DOHH2 (cell line): ENCODE data around the gene NDUFA5.

ENCODE experiments used
- H3F3A ChIP-seq: fragments of 200-600 bp; sonication (generic), shearing (Covaris generic); 2 replicates; pipeline ENCODE4 v1.6.0; 2016; ENCODE audit warnings: antibody characterized with exemption, mild to moderate bottlenecking; ENCODE audit not compliant: control insufficient read depth, insufficient read depth
- H3K27ac ChIP-seq: fragments of 200-600 bp; sonication (generic); 2 replicates; pipeline ENCODE4 v1.5.1; 2014; ENCODE audit warnings: low read depth, mild to moderate bottlenecking, low read length, moderate library complexity
- H3K27me3 ChIP-seq: fragments of 200-600 bp; sonication (generic); 2 replicates; pipeline ENCODE4 v1.6.1; 2014; ENCODE audit warnings: mild to moderate bottlenecking, low read length, mixed read lengths; ENCODE audit not compliant: control insufficient read depth
- H3K36me3 ChIP-seq: fragments of 200-600 bp; sonication (generic); 2 replicates; pipeline ENCODE4 v1.6.1; 2014; ENCODE audit warnings: mild to moderate bottlenecking, low read length, moderate library complexity, mixed read lengths; ENCODE audit not compliant: control insufficient read depth
- H3K4me1 ChIP-seq: fragments of 200-600 bp; sonication (generic); 2 replicates; pipeline ENCODE4 v1.6.1; 2014; ENCODE audit warnings: mild to moderate bottlenecking, low read length, mixed read lengths; ENCODE audit not compliant: control insufficient read depth
- H3K4me2 ChIP-seq: fragments of 200-600 bp; sonication (generic); 2 replicates; pipeline ENCODE4 v1.6.0; 2014; ENCODE audit warnings: mild to moderate bottlenecking, low read length, moderate library complexity
- H3K4me3 ChIP-seq: fragments of 200-600 bp; sonication (generic); 2 replicates; pipeline ENCODE4 v1.5.1; 2014; ENCODE audit warnings: mild to moderate bottlenecking, low read length, mixed read lengths
- H3K79me2 ChIP-seq: fragments of 200-600 bp; sonication (generic); 2 replicates; pipeline ENCODE4 v1.6.1; 2014; ENCODE audit warnings: mild to moderate bottlenecking, low read length, mixed read lengths; ENCODE audit not compliant: control insufficient read depth
- H3K9me2 ChIP-seq: fragments of 200-600 bp; sonication (generic); replicated peaks from 2 replicates; pipeline ENCODE4 v1.6.1; 2014; ENCODE audit warnings: mild to moderate bottlenecking, low read length, mixed read lengths; ENCODE audit not compliant: control insufficient read depth
- H3K9me3 ChIP-seq: fragments of 200-600 bp; sonication (generic); 2 replicates; pipeline ENCODE4 v1.6.1; 2014; ENCODE audit warnings: antibody characterized with exemption, low read length, mixed read lengths; ENCODE audit not compliant: control insufficient read depth, insufficient read depth
- H4K20me1 ChIP-seq: fragments of 200-600 bp; sonication (generic); 2 replicates; pipeline ENCODE4 v1.6.0; 2014; ENCODE audit warnings: low read depth, mild to moderate bottlenecking, antibody characterized with exemption, low read length, moderate library complexity; ENCODE audit not compliant: control insufficient read depth, insufficient read depth
- EZH2phosphoT487 ChIP-seq: fragments of 200-600 bp; sonication (generic); IDR thresholded peaks from 2 replicates; pipeline ENCODE4 v1.6.1; 2017; ENCODE audit warnings: borderline replicate concordance, mild to moderate bottlenecking, antibody characterized with exemption, low read length, moderate library complexity, mixed read lengths
- TF ChIP-seq, protein P1 (sequence below): fragments of 200-600 bp; sonication (generic); IDR thresholded peaks from one replicate; pipeline ENCODE4 v1.5.1; 2014; ENCODE audit warnings: antibody characterized with exemption, mild to moderate bottlenecking, low read depth, low read length; ENCODE audit not compliant: poor library complexity, severe bottlenecking

The NDUFA5 gene

GRCh38 chr7:123570390-123571182 lies 13.0 kb upstream of the NDUFA5 start:
- H3K4me2 ChIP-seq: no peak overlapping the region
- no peaks in the 10 kb centered on the region for H4K20me1 ChIP-seq
- no peaks in the 10 kb centered on the region for H3F3A ChIP-seq
- H3K79me2 ChIP-seq: no peaks in the 10 kb centered on the region
- TF ChIP-seq, protein P1, sequence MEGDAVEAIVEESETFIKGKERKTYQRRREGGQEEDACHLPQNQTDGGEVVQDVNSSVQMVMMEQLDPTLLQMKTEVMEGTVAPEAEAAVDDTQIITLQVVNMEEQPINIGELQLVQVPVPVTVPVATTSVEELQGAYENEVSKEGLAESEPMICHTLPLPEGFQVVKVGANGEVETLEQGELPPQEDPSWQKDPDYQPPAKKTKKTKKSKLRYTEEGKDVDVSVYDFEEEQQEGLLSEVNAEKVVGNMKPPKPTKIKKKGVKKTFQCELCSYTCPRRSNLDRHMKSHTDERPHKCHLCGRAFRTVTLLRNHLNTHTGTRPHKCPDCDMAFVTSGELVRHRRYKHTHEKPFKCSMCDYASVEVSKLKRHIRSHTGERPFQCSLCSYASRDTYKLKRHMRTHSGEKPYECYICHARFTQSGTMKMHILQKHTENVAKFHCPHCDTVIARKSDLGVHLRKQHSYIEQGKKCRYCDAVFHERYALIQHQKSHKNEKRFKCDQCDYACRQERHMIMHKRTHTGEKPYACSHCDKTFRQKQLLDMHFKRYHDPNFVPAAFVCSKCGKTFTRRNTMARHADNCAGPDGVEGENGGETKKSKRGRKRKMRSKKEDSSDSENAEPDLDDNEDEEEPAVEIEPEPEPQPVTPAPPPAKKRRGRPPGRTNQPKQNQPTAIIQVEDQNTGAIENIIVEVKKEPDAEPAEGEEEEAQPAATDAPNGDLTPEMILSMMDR: no peak
- no peak for TF ChIP-seq EZH2phosphoT487
- no peak overlapping the region for H3K4me3 ChIP-seq
- H3K27ac ChIP-seq: no peak overlapping the region
- no peaks in the 10 kb centered on the region for H3K9me2 ChIP-seq
- no peaks in the 10 kb centered on the region for H3K9me3 ChIP-seq
- H3K27me3 ChIP-seq: peaks cover 9% of the 10 kb centered on the region; the same call in 1 of the 2 replicates
- H3K4me1 ChIP-seq: no peaks in the 10 kb centered on the region
- no peaks in the 10 kb centered on the region for H3K36me3 ChIP-seq

DNA sequence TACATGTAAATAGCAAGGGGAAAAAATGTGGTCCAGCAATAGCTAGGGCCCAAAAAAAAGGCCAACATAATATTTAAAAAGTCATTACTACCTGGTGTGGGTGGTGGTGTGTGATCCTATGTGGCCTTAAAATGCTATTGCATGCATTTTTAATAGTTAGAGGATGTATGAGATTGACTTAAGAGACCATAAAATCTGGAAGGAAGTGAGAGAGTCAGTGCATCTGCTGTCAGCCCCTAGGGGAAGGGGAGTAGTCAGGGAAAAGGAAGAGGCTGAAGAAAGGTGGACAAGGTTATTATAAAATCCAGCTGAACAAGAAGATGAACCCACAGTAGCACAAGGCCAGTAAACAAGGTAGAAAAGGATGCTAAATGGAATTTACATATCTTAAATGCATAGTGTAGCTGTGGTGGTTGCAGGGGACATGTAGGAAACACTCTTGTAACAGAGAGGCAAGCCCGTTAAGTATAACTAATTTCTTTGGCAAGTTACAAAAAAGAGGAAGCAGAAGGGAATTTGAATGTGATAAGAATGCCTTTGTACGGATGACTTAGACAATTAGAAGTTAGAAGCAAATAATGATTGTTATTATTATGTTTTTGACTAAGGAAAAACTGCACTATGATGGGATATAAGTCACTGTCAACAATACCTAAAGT lies 11.9 kb upstream of the NDUFA5 start:
- no peaks in the 10 kb centered on the region for H3K4me1 ChIP-seq
- H3K27ac ChIP-seq: no peak overlapping the region
- no peaks in the 10 kb centered on the region for H3K9me3 ChIP-seq
- H4K20me1 ChIP-seq: no peaks in the 10 kb centered on the region
- no peaks in the 10 kb centered on the region for H3K9me2 ChIP-seq
- TF ChIP-seq EZH2phosphoT487: no peak
- TF ChIP-seq, protein P1: no peak
- no peaks in the 10 kb centered on the region for H3K79me2 ChIP-seq
- H3K27me3 ChIP-seq: peaks cover 6% of the 10 kb centered on the region; the same call in 1 of the 2 replicates
- no peaks in the 10 kb centered on the region for H3F3A ChIP-seq
- no peak overlapping the region for H3K4me2 ChIP-seq
- H3K36me3 ChIP-seq: no peaks in the 10 kb centered on the region
- H3K4me3 ChIP-seq: no peak overlapping the region

DNA sequence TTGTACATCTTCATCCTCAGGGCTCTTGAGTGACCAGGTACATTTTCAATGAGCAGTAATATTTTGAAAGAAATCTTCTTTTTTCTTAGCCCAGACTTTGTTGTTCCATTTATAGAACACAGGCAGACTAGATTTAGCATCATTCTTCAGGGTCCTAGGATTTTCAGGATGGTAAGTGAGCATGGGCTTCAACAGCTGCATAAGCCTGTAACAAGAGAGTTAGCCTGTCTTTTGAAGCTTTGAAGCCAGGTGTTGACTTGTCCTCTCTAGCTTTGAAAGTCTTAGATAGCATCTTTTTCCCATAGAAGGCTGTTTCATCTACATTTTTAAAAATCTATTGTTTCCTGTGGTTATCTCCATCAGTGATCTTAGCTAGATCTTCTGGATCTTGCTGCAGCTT lies 4.5 kb upstream of the NDUFA5 start:
- no peak overlapping the region for H3K27ac ChIP-seq

More for the DNA sequence above, 4.5 kb upstream of the NDUFA5 start:
- TF ChIP-seq EZH2phosphoT487: no peak
- TF ChIP-seq, protein P1: no peak
- H3K4me2 ChIP-seq: no peak overlapping the region
- peaks cover 5% of the 10 kb centered on the region for H3K79me2 ChIP-seq
- H3K4me3 ChIP-seq: no peak overlapping the region
- no peaks in the 10 kb centered on the region for H3K9me2 ChIP-seq
- H3K27me3 ChIP-seq: no peaks in the 10 kb centered on the region
- no peaks in the 10 kb centered on the region for H3F3A ChIP-seq
- H4K20me1 ChIP-seq: no peaks in the 10 kb centered on the region
- H3K36me3 ChIP-seq: peaks cover 4% of the 10 kb centered on the region; the same call in 1 of the 2 replicates
- H3K4me1 ChIP-seq: peaks cover 7% of the 10 kb centered on the region
- no peaks in the 10 kb centered on the region for H3K9me3 ChIP-seq
